OCI-LY1 (cell line): Measurements from ENCODE around the gene MPRIP.

Source experiments
- CTCF ChIP-seq: fragments of 200-600 bp; sonication (generic), shearing (Covaris generic); IDR thresholded peaks from 2 replicates; pipeline ENCODE4 v1.5.1; 2017; ENCODE audit warnings: mild to moderate bottlenecking, antibody characterized with exemption, low read length, moderate library complexity, mixed read lengths
- EZH2 ChIP-seq: fragments of 200-600 bp; sonication (generic), shearing (Covaris generic); IDR thresholded peaks from 2 replicates; pipeline ENCODE4 v1.8.0; 2017; ENCODE audit warnings: borderline replicate concordance, mixed run types, mild to moderate bottlenecking, antibody characterized with exemption, low read length, moderate library complexity, mixed read lengths

GRCh38 chr17:17236295-17237025 is 194.2 kb downstream of the MPRIP start:
- TF ChIP-seq CTCF (no peak), EZH2 (no peak)
